Measurements from ENCODE around the gene PRKAR2A. TPM values are rescaled to one million over a fixed set of nuclear protein-coding genes. Genes with fewer than 3 reads are reported as not detected.
A peak's percentile ranks its signal among the peaks of the same experiment; 100 is the strongest.

The PRKAR2A gene
- total and polyA plus RNA-seq, 2 experiments from 2014 or later, result 13.5 to 30.2 TPM

- ATAC-seq, result no peak
- H3K27me3 Mint-ChIP-seq (ENCODE audit: insufficient read depth, low read depth, poor library complexity), result peaks cover 2% of the 10 kb centered on the region
These were observed 58.0 kb downstream of the PRKAR2A start for GRCh38 chr3:48789665-48790064.

More at GRCh38 chr3:48789665-48790064, 58.0 kb downstream of the PRKAR2A start:
- Histone ChIP-seq H3K4me1 (ENCODE audit: insufficient read depth) (no peaks in the 10 kb centered on the region), H3K4me3 (no peak overlapping the region), H3K4me2 (no peak overlapping the region), H3K36me3 (ENCODE audit: insufficient read depth) (no peaks in the 10 kb centered on the region), H2AFZ (no peak overlapping the region), H3K27ac (ENCODE audit: low read depth) (peak overlapping the region; percentile 63; the same call in 1 of the 2 replicates), H3K79me2 (replicated peaks; ENCODE audit: insufficient read depth) (no peaks in the 10 kb centered on the region), H4K20me1 (replicated peaks; ENCODE audit: insufficient read depth) (no peaks in the 10 kb centered on the region), H3K9me2 (ENCODE audit: insufficient read depth) (no peaks in the 10 kb centered on the region), H3F3A (replicated peaks; ENCODE audit: low read depth) (no peaks in the 10 kb centered on the region), H3K27me3 (ENCODE audit: insufficient read depth) (no peaks in the 10 kb centered on the region)
- no peak overlapping the region for H3K4me3 Mint-ChIP-seq
- H3K36me3 Mint-ChIP-seq (ENCODE audit: low read depth), result no peaks in the 10 kb centered on the region; the same call in 2 of the 3 replicates
- no peaks in the 10 kb centered on the region for H3K4me1 Mint-ChIP-seq
- no peak overlapping the region for H3K27ac Mint-ChIP-seq
- no peak for DNase-seq (ENCODE audit: low spot score)
- H3K9me3 Mint-ChIP-seq, result no peaks in the 10 kb centered on the region; the same call in 2 of the 3 replicates
- no peak for TF ChIP-seq CTCF (conservative IDR thresholded peaks at IDR 0.05; ENCODE audit: low read depth in 2 of 2)
- TF ChIP-seq POLR2AphosphoS5 (IDR thresholded peaks at IDR 0.05; ENCODE audit: low read depth), result no peak
- no peak for TF ChIP-seq EZH2 (IDR thresholded peaks at IDR 0.05; ENCODE audit: low read depth, unreplicated experiment)
- no peak for TF ChIP-seq JUNB (IDR thresholded peaks at IDR 0.05; ENCODE audit: unreplicated experiment)
- TF ChIP-seq ZNF114 (CRISPR knock-in tag; IDR thresholded peaks at IDR 0.05), result no peak
- TF ChIP-seq ZNF462 (CRISPR knock-in tag; IDR thresholded peaks at IDR 0.05), result no peak
- TF ChIP-seq EZH2phosphoT487 (IDR thresholded peaks at IDR 0.05; ENCODE audit: unreplicated experiment), result no peak
- no peak for TF ChIP-seq NANOG (IDR thresholded peaks at IDR 0.05; ENCODE audit: borderline replicate concordance)
- no peak for TF ChIP-seq ZNF331 (CRISPR knock-in tag; IDR thresholded peaks at IDR 0.05; ENCODE audit: low read depth)
- no peak for TF ChIP-seq STAT1 (IDR thresholded peaks at IDR 0.05; ENCODE audit: unreplicated experiment)
